Measurements from ENCODE around the gene TBC1D22A. TPM values are rescaled to one million over a fixed set of nuclear protein-coding genes. Genes with fewer than 3 reads are reported as not detected.

Gene TBC1D22A
- total RNA-seq, 3 donors from 2014 or later, result 19.0 to 23.6 (median 23.6) TPM

GRCh38 chr22:46829117-46829891 lies 66.9 kb downstream of the TBC1D22A start:
- peaks cover 0 to 6% of the 10 kb centered on the region in 2 donors for H3K4me1 ChIP-seq
- intact Hi-C loops (cut with DNase I; ENCODE audit: low total_unique reads), result no loop called here
- H3K4me3 ChIP-seq, result no peak overlapping the region
- DNase-seq (ENCODE audit: low spot score in 2 of 2), result no peak
- H3K9me3 ChIP-seq, result no peaks in the 10 kb centered on the region
- TF ChIP-seq POLR2AphosphoS5 (IDR thresholded peaks at IDR 0.05), result no peak
- no peak for TF ChIP-seq CTCF (IDR thresholded peaks at IDR 0.05)
- TF ChIP-seq POLR2A (IDR thresholded peaks at IDR 0.05), result no peak
- H3K27me3 ChIP-seq, result no peaks in the 10 kb centered on the region
- no peak overlapping the region for H3K27ac ChIP-seq
- no peaks in the 10 kb centered on the region for H3K36me3 ChIP-seq

- TF ChIP-seq CTCF (IDR thresholded peaks at IDR 0.05) (no peak), POLR2AphosphoS5 (IDR thresholded peaks at IDR 0.05) (no peak), POLR2A (IDR thresholded peaks at IDR 0.05) (no peak)
- Histone ChIP-seq H3K36me3 (no peaks in the 10 kb centered on the region), H3K4me1 (peaks cover 0 to 6% of the 10 kb centered on the region in 2 donors), H3K4me3 (no peak overlapping the region), H3K27ac (no peak overlapping the region), H3K9me3 (no peaks in the 10 kb centered on the region), H3K27me3 (no peaks in the 10 kb centered on the region)
- intact Hi-C loops (cut with DNase I; ENCODE audit: low total_unique reads), result no loop called here
- no peak for DNase-seq (ENCODE audit: low spot score in 2 of 2)
These were observed 67.7 kb downstream of the TBC1D22A start for GRCh38 chr22:46829941-46830715.

- intact Hi-C loops (cut with DNase I; ENCODE audit: low total_unique reads), result no loop called here
These were observed 68.4 kb downstream of the TBC1D22A start for GRCh38 chr22:46830841-46831240.

GRCh38 chr22:46833228-46833627 lies 70.8 kb downstream of the TBC1D22A start:
- Histone ChIP-seq H3K4me1 (peaks cover 0 to 6% of the 10 kb centered on the region in 2 donors), H3K36me3 (no peaks in the 10 kb centered on the region), H3K9me3 (peaks cover 0 to 9% of the 10 kb centered on the region in 2 donors), H3K27me3 (no peaks in the 10 kb centered on the region), H3K4me3 (no peak overlapping the region), H3K27ac (no peak overlapping the region)
- TF ChIP-seq POLR2A (IDR thresholded peaks at IDR 0.05), result no peak
- no peak for TF ChIP-seq CTCF (IDR thresholded peaks at IDR 0.05)
- TF ChIP-seq POLR2AphosphoS5 (IDR thresholded peaks at IDR 0.05), result no peak
- DNase-seq (ENCODE audit: low spot score in 2 of 2), result no peak
- intact Hi-C loops (cut with DNase I; ENCODE audit: low total_unique reads), result no loop called here

More at GRCh38 chr22:46830841-46831240, 68.4 kb downstream of the TBC1D22A start:
- Histone ChIP-seq H3K9me3 (peaks cover 0 to 7% of the 10 kb centered on the region in 2 donors), H3K4me1 (peaks cover 0 to 6% of the 10 kb centered on the region in 2 donors), H3K27ac (no peak overlapping the region), H3K4me3 (no peak overlapping the region), H3K27me3 (no peaks in the 10 kb centered on the region), H3K36me3 (no peaks in the 10 kb centered on the region)
- DNase-seq (ENCODE audit: low spot score in 2 of 2), result no peak
- no peak for TF ChIP-seq POLR2AphosphoS5 (IDR thresholded peaks at IDR 0.05)
- TF ChIP-seq POLR2A (IDR thresholded peaks at IDR 0.05), result no peak
- TF ChIP-seq CTCF (IDR thresholded peaks at IDR 0.05), result no peak
